IMR-90 (cell line): ENCODE data around the gene URM1. TPM values are rescaled to one million over a fixed set of nuclear protein-coding genes. Genes with fewer than 3 reads are reported as not detected.

Source experiments
- ATAC-seq: fragments of 200-7000 bp; cut with Tn5 transposase; 2 replicates; pipeline ENCODE4 v1.9.1; 2020; ENCODE audit warnings: low read depth, mild to moderate bottlenecking, moderate library complexity
- BruUV-seq: library from RNA; stranded (reverse); fragments of 400-500 nt; replicated peaks from 2 replicates; lab custom pipeline; 2021; lab: Mats Ljungman, UMichigan
- CTCF ChIA-PET: fragments of 300-600 bp; formaldehyde crosslinking; extraction: SDS; loops from one replicate; lab custom pipeline; 2021; ENCODE audit warnings: antibody characterized with exemption; lab: Yijun Ruan, JAX
- POLR2A ChIA-PET: fragments of 300-600 bp; sonication (Branson Sonifier 250); formaldehyde crosslinking; loops from one replicate; lab custom pipeline; 2022; ENCODE audit warnings: antibody characterized with exemption; ENCODE audit not compliant: unreplicated experiment; lab: Charles Lee
- DNase-seq: peaks from one replicate; pipeline ENCODE4 v3.0.0; 2013
- H2AFZ ChIP-seq: replicated peaks from 2 replicates; pipeline ENCODE3; 2013; ENCODE audit warnings: low read length, mild to moderate bottlenecking; ENCODE audit not compliant: poor library complexity
- H2AK5ac ChIP-seq: 2 replicates; pipeline ENCODE4 v1.6.1; 2013; ENCODE audit warnings: low read depth, low read length, inconsistent platforms
- H2AK9ac ChIP-seq: replicated peaks from 2 replicates; pipeline ENCODE3; 2013; ENCODE audit warnings: mild to moderate bottlenecking, low read depth, low read length, moderate library complexity; ENCODE audit not compliant: poor library complexity
- H2BK120ac ChIP-seq: 2 replicates; pipeline ENCODE4 v1.6.1; 2013; ENCODE audit warnings: low read depth, low read length, inconsistent platforms
- H2BK15ac ChIP-seq: 3 replicates; pipeline ENCODE4 v1.6.1; 2013; ENCODE audit warnings: low read depth, low read length, inconsistent platforms
- H2BK20ac ChIP-seq: 2 replicates; pipeline ENCODE4 v1.6.1; 2013; ENCODE audit warnings: low read depth, mild to moderate bottlenecking, inconsistent platforms, low read length, moderate library complexity
- H2BK5ac ChIP-seq: 2 replicates; pipeline ENCODE4 v1.6.1; 2013; ENCODE audit warnings: mild to moderate bottlenecking, low read depth, low read length, inconsistent platforms; ENCODE audit not compliant: poor library complexity, severe bottlenecking
- H3K14ac ChIP-seq: replicated peaks from 2 replicates; pipeline ENCODE4 v1.6.1; 2013; ENCODE audit warnings: low read depth, low read length, inconsistent platforms
- H3K18ac ChIP-seq: 2 replicates; pipeline ENCODE4 v1.6.1; 2013; ENCODE audit warnings: low read depth, low read length, control low read depth
- H3K23ac ChIP-seq: 2 replicates; pipeline ENCODE4 v1.6.1; 2013; ENCODE audit warnings: low read depth, low read length, inconsistent platforms
- H3K27ac ChIP-seq: 2 replicates; pipeline ENCODE4 v1.5.1; 2013; ENCODE audit warnings: mild to moderate bottlenecking, control low read depth, low read length; ENCODE audit not compliant: insufficient read depth
- H3K27me3 ChIP-seq: 2 replicates; pipeline ENCODE4 v1.6.1; 2013; ENCODE audit warnings: low read length; ENCODE audit not compliant: control insufficient read depth, insufficient read depth
- H3K36me3 ChIP-seq: 2 replicates; pipeline ENCODE4 v1.6.1; 2013; ENCODE audit warnings: low read length, mixed read lengths; ENCODE audit not compliant: control insufficient read depth, insufficient read depth
- H3K4ac ChIP-seq: 2 replicates; pipeline ENCODE4 v1.6.1; 2013; ENCODE audit warnings: low read depth, low read length, inconsistent platforms
- H3K4me1 ChIP-seq: 2 replicates; pipeline ENCODE4 v1.6.1; 2013; ENCODE audit warnings: low read length, mixed read lengths; ENCODE audit not compliant: control insufficient read depth, insufficient read depth
- H3K4me2 ChIP-seq: 2 replicates; pipeline ENCODE4 v1.6.1; 2013; ENCODE audit warnings: low read depth, mild to moderate bottlenecking, control low read depth, low read length, moderate library complexity
- H3K4me3 ChIP-seq: 2 replicates; pipeline ENCODE4 v1.5.1; 2013; ENCODE audit warnings: low read depth, mild to moderate bottlenecking, control low read depth, low read length, moderate library complexity; ENCODE audit not compliant: insufficient read depth
- H3K56ac ChIP-seq: 2 replicates; pipeline ENCODE4 v1.6.1; 2013; ENCODE audit warnings: low read length, inconsistent platforms; ENCODE audit not compliant: insufficient read depth; ENCODE audit errors: extremely low read depth
- H3K79me1 ChIP-seq, 2 experiments: 2 replicates each; pipeline ENCODE4 v1.6.1; 2013; ENCODE audit warnings: low read length in 2 of 2, inconsistent platforms in 1 of 2, low read depth in 1 of 2
- H3K9ac ChIP-seq: 2 replicates; pipeline ENCODE4 v1.6.1; 2013; ENCODE audit warnings: low read depth, low read length, control low read depth
- H3K9me1 ChIP-seq: 2 replicates; pipeline ENCODE4 v1.6.1; 2013; ENCODE audit warnings: low read length, inconsistent platforms; ENCODE audit not compliant: insufficient read depth
- H3K9me3 ChIP-seq: 2 replicates; pipeline ENCODE4 v1.6.1; 2013; ENCODE audit warnings: low read length; ENCODE audit not compliant: control insufficient read depth, insufficient read depth
- H4K20me1 ChIP-seq: 2 replicates; pipeline ENCODE4 v1.6.1; 2013; ENCODE audit warnings: low read length, inconsistent platforms; ENCODE audit not compliant: insufficient read depth
- H4K5ac ChIP-seq: 2 replicates; pipeline ENCODE4 v1.6.1; 2013; ENCODE audit warnings: mild to moderate bottlenecking, low read depth, low read length, control low read depth
- H4K8ac ChIP-seq, 2 experiments: 2 replicates each; pipeline ENCODE4 v1.6.1; 2013; ENCODE audit warnings: low read depth in 2 of 2, low read length in 2 of 2, control low read depth in 1 of 2, inconsistent platforms in 1 of 2
- H4K91ac ChIP-seq: 2 replicates; pipeline ENCODE4 v1.6.1; 2013; ENCODE audit warnings: low read depth, low read length, inconsistent platforms; ENCODE audit not compliant: insufficient read depth
- CEBPB ChIP-seq: IDR thresholded peaks from 2 replicates; pipeline ENCODE4 v1.6.1; 2012; ENCODE audit warnings: low read depth, low read length, improper control_type of control experiment
- FOS ChIP-seq: fragments of 150-350 bp; IDR thresholded peaks from 2 replicates; pipeline ENCODE4 v1.6.1; 2016; ENCODE audit warnings: low read depth, low read length
- POLR2A ChIP-seq: IDR thresholded peaks from 2 replicates; pipeline ENCODE4 v1.6.1; 2012; ENCODE audit warnings: mild to moderate bottlenecking, low read depth, low read length
- RAD21 ChIP-seq: IDR thresholded peaks from 2 replicates; pipeline ENCODE4 v1.6.1; 2012; ENCODE audit warnings: low read length, improper control_type of control experiment
- RCOR1 ChIP-seq: IDR thresholded peaks from 2 replicates; pipeline ENCODE4 v1.6.1; 2012; ENCODE audit warnings: mild to moderate bottlenecking, low read length, improper control_type of control experiment; ENCODE audit not compliant: insufficient replicate concordance
- RFX5 ChIP-seq: IDR thresholded peaks from 2 replicates; pipeline ENCODE4 v1.8.0; 2012; ENCODE audit warnings: low read depth, mild to moderate bottlenecking, low read length, moderate library complexity
- WGBS, 2 experiments: methylation state at CpG; one replicate each; pipeline versions ENCODE4 v1.1.5 to v1.1.7; 2013; ENCODE audit warnings: missing lambda C conversion rate in 2 of 2; ENCODE audit not compliant: insufficient read length in 1 of 2; ENCODE audit errors: extremely low coverage in 2 of 2; 5-methylcytosine and 5-hydroxymethylcytosine counted together
- dilution Hi-C: fragments of 300-500 bp; cut with HindIII; formaldehyde crosslinking; loops from one replicate; pipeline ENCODE4 v1.14.3; 2018; ENCODE audit warnings: low sequenced_read_pairs; ENCODE audit not compliant: unreplicated experiment
- in situ Hi-C: fragments of 300-500 bp; cut with MboI; formaldehyde crosslinking; loops from 3 replicates; pipeline ENCODE4 v1.14.3; 2019; ENCODE audit warnings: low sequenced_read_pairs, inconsistent platforms, mixed read lengths
- intact Hi-C: fragments of 100-400 bp; cut with micrococcal nuclease; formaldehyde crosslinking; loops from 2 replicates; pipeline ENCODE4 v1.10.0; 2022
- polyA plus RNA-seq, 3 experiments: library from polyadenylated mRNA; depleted of rRNA; stranded (reverse); fragments of >200 nt; gene quantifications; 2 replicates each; pipeline ENCODE4 v1.2.3, GENCODE V29; 2012; ENCODE audit warnings: low replicate concordance in 1 of 3
- total RNA-seq: library from RNA; depleted of rRNA; stranded (reverse); fragments of >200 nt; gene quantifications from 2 replicates; pipeline ENCODE4 v1.2.3, GENCODE V29; 2012
- TF ChIP-seq, protein P1 (sequence below): fragments of 150-350 bp; IDR thresholded peaks from 2 replicates; pipeline ENCODE4 v1.6.1; 2017; ENCODE audit warnings: mild to moderate bottlenecking, antibody characterized with exemption, low read length, low read depth

Gene URM1
- total and polyA plus RNA-seq, 2 of the 4 experiments (the other 2 are of a cell fraction) = 33.2 to 66.9 TPM

DNA sequence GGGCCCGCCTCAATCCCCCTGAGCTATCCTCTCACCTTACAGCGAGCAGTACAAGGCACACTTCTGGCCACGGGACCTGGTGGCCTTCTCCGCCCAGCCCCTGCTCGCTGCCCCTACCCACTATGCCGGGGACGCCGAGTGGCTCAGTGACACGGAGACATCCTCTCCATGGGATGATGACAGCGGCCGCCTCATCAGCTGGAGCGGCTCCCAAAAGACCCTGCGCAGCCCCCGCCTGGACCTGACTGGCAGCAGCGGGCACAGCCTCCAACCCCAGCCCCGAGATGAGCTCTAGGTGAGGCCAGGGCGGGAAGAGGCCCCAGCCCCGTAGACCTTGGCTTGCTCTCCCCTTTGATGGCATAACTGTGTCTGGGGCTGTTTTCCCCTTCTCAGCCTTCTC, 64.4 kb downstream of the URM1 start:
- DNase-seq (no peak), ATAC-seq (no peak)
- Histone ChIP-seq H3K27me3 (no peaks in the 10 kb centered on the region), H3K4me1 (no peaks in the 10 kb centered on the region), H2AK5ac (no peak overlapping the region), H2BK15ac (no peak overlapping the region), H2BK5ac (no peak overlapping the region), H3K18ac (no peak overlapping the region), H3K9me1 (peaks cover 5% of the 10 kb centered on the region; the same call in 1 of the 2 replicates), H3K4me2 (no peak overlapping the region), H3K56ac (no peak overlapping the region), H4K20me1 (no peaks in the 10 kb centered on the region), H3K4ac (no peak overlapping the region), H3K4me3 (no peak overlapping the region), H3K79me1 (no peaks in the 10 kb centered on the region; a peak in 1 of 4 replicates), H4K8ac (no peak overlapping the region), H2AK9ac (no peak overlapping the region), H3K9ac (no peak overlapping the region), H2BK120ac (no peak overlapping the region), H4K5ac (no peak overlapping the region), H3K9me3 (no peaks in the 10 kb centered on the region), H2AFZ (no peak overlapping the region), H2BK20ac (no peak overlapping the region), H3K23ac (no peak overlapping the region), H4K91ac (no peak overlapping the region), H3K27ac (no peak overlapping the region), H3K14ac (no peak overlapping the region), H3K36me3 (peaks cover 18% of the 10 kb centered on the region; the same call in 1 of the 2 replicates)
- POLR2A ChIA-PET = no interaction called here
- no peak for TF ChIP-seq RAD21
- no peak for TF ChIP-seq FOS
- no peak for TF ChIP-seq CEBPB
- TF ChIP-seq POLR2A = no peak
- TF ChIP-seq, protein P1, sequence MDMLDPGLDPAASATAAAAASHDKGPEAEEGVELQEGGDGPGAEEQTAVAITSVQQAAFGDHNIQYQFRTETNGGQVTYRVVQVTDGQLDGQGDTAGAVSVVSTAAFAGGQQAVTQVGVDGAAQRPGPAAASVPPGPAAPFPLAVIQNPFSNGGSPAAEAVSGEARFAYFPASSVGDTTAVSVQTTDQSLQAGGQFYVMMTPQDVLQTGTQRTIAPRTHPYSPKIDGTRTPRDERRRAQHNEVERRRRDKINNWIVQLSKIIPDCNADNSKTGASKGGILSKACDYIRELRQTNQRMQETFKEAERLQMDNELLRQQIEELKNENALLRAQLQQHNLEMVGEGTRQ = no peak
- TF ChIP-seq RCOR1 = no peak
- TF ChIP-seq RFX5 = no peak
- dilution Hi-C loops (no loop called here), in situ Hi-C loops (no loop called here), intact Hi-C loops (no loop called here)
- BruUV-seq = no TSS peak
- WGBS, 2 experiments = 92% methylated on average over 9 of the region's 18 CpGs; no CpG with 5 or more reads in 1 of the 2 experiments
- CTCF ChIA-PET = no interaction called here
